Stimulated activated CD4-positive, alpha-beta T cell treated with anti-CD3 and anti-CD28 coated beads, Interleukin-4, amount 100 ng/mL, for 48 hours (primary cell): ENCODE data around the gene SCAF1.
"Not testable (repeated sequence)": the region's sequence is repeated elsewhere in the genome, so short reads cannot be mapped to it uniquely, and the experiment has no call there.

Experiments
- DNase-seq, 2 donors: peaks; one replicate each; pipeline ENCODE4 v3.0.0-alpha.2; 2020; ENCODE audit warnings: low read depth in 2 of 2

Gene SCAF1

DNA sequence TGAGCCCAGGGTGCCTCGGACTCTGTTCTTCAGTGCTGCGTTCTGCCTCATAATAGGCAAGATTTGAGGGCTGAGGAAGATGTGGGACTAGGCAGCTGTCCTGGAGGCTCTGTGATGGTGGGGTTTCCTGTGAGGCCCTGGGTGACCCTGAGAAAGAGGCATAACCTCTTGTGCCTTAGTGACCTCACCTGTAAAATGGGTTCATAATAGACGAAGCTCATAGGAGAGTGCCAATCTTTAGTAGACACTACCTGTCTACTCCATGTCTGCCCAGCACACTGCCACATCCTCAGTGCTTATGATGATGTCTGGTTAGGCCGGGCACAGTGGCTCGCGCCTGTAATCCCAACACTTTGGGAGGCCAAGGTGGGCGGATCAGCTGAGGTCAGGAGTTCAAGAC lies 25.5 kb upstream of the SCAF1 start:
- no peak for DNase-seq

DNA sequence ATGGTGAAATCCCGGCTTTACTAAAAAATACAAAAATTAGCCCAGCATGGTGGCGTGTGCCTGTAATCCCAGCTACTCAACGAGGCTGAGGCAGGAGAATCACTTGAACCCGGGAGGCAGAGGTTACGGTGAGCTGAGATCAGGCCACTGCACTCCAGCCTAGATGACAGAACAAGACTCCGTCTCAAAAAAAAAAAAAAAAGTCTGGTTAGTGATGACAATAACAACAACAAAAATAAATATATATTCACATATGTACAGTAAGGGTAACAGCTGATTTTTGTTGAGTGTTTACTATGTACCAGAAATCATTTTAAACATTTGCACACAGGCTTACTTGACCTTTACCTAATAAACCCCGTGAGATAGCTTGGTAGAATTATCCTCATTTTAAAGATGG lies 25.1 kb upstream of the SCAF1 start:
- no peak for DNase-seq

DNA sequence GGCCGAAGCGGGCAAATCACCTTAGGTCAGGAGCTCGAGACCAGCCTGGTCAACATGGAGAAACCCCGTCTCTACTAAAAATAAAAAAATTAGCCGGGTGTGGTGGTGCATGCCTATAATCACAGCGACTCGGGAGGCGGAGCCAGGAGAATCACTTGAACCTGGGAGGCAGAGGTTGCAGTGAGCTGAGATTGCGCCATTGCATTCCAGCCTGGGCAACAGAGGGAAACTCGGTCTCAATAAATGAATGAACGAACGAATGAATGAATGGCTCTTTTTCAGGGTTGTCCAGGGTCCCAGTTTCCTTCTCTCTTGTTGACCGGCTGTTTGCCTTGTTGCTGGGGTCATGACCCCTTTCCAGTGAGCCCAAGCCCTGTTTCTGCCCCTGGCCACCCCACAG lies 24.1 kb upstream of the SCAF1 start:
- not testable (repeated sequence) for DNase-seq

DNA sequence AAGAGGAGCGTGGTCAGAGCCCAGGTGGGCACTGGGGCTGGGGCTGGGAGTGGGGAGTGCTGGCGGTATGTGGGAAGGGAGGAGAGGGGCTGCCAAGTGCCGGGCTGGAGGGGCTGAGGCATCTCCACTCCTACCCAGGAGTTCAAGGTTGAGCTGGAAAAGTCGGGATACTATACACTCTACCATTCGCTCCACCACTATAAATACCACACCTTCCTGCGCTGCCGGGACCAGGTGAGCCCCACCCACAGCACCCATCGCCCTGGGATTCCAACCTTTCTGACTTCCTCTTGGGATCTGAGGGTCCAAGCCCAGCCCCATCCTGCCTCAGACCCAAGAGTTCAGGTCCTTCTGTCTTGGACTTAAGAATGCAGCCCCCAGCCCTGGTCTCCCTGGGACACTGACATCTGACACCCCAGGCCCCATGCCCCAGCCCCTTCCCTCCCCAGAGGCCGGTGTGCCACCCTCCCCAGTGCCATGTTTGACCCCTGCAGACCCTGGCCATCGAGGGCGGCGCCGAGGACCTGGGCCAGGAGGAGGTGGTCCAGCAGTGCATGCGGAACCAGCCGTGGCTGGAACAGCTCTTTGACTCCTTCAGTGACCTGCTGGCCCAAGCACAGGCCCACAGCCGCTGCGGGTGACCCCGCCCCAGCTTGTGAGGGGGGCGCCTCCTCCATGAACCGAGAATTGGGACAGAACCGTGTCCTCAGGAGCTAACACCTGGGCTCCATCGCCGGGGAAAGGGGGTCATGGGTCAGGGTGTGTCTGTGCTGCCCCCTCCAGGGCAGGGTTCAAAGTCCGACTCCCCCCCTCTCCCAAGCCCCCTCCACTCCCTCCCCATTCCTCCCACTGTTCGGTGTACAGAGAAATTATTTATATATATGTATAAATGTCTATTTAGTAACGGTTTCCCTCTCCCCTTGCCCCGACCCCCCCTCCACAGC lies 16.8 kb upstream of the SCAF1 start:
- DNase-seq, result no peak

DNA sequence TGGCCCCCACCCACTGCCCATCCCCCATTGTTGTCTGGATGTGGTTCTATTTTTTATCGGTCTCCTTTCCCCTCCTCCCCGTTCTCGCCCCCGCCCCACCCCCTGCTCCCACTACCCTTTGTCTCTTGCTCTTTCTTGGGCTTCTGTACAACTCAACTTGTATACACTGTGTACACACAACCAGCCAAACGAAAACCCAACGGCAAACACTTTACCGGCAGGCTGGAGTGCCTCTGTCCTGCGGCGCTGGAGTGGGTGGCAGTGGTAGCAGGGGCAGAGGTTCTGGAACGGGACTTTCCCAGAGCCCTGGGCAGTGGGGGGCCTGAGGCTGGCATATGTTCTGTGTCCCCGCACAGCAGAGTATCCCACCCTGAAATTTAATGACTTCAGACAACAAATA lies 15.8 kb upstream of the SCAF1 start:
- no peak for DNase-seq

DNA sequence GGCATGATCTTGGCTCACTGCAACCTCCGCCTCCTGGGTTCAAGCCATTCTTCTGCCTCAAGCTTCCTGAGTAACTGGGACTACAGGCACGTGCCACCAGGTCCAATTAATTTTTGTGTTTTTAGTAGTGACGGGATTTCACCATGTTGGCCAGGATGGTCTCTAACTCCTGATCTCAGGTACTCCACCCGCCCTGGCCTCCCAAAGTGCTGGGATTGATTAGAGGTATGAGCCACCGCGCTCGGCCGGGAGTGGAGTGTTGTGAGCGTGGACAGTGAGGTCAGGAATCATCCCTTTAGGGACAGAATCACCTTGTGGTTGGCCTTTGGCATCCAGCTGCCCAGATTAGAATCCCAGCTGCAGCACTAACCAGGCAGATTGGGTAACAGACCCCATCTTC lies 12.3 kb upstream of the SCAF1 start:
- DNase-seq, result no peak

DNA sequence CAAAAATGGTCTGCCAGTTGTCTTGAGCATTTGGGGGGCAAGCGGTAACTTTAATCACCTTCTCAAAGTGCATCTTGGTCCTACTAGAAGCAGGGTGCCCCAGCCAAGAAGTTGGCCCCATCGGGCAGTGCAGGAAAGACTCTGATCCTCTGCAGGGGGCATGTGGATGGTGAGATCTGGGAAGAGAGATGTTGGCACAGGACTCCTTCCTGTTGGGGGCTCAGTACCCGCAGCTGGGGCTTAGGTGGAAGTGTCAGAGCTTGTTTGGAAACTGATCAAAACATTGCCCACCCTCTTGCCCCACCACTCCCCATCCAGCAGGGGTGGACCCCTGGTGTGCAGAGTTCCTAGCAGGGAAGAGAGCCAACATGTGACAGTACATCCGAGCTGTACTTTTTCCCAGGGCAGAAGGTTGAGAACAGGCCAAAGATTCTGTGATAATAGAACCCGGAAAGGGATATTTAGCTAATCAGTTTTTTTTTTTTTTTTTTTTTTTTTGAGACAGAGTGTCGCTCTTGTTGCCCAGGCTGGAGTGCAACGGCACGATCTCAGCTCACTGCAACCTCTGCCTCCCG lies 10.9 kb upstream of the SCAF1 start:
- DNase-seq, result no peak

DNA sequence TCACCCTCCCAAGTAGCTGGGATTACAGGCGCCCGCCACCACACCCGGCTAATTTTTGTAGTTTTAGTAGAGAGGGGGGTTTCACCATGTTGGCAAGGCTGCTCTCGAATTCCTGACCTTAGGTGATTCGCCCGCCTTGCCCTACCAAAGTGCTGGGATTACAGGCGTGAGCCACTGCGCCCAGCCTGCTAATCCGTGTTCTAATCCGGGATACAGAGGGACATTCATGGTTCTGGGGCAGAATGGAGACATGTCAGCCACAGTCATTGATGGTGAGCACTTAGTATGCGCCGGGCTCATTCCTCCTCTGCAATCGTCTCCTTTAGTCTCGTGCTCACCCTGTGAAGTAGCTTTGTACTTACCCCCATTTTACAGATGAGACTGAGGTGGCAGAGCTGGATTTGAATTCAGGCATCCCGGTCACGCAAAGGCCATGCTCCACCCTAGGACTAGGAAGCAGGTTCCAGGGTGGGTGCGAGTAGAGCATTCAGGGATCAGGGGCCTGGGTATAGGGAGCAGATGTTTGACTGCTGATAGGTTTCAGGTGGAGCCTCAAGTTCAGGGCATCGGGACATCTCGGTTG lies 10.3 kb upstream of the SCAF1 start:
- no peak for DNase-seq

DNA sequence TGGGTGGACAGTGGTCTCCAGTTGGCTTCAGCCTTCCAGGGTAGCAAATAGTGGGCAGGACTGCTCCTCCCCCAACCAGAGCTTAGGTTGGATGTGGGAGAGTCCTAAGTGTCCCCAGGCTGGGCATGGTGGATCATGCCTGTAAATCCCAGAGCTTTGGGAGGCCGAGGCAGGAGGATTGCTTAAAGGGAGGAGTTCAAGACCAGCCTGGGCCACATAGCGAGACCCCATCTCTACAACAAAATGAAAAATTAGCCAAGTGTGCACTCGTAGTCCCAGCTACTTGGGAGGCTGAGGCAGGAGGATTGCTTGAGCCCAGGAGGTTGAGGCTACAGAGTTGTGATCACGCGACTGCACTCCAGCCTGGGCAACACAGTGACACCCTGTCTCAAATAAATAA lies 9.4 kb upstream of the SCAF1 start:
- DNase-seq, result no peak

DNA sequence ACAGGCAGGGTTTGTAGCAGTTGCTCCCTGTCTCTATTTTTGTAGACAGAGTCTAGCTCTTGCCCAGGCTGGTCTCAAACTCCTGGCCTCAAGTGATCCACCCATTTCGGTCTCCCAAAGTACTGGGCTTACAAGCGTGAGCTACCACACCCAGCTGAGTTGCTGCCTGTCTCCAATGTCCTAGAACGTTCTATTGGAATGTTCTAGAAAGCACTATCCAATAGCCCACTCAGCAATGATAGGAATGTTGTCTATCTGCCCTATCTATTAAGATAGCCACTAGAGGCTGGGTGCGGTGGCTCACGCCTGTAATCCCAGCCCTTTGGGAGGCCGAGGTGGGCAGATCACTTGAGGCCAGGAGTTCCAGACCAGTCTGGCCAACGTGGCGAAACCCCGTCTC lies 8.7 kb upstream of the SCAF1 start:
- not testable (repeated sequence) for DNase-seq

DNA sequence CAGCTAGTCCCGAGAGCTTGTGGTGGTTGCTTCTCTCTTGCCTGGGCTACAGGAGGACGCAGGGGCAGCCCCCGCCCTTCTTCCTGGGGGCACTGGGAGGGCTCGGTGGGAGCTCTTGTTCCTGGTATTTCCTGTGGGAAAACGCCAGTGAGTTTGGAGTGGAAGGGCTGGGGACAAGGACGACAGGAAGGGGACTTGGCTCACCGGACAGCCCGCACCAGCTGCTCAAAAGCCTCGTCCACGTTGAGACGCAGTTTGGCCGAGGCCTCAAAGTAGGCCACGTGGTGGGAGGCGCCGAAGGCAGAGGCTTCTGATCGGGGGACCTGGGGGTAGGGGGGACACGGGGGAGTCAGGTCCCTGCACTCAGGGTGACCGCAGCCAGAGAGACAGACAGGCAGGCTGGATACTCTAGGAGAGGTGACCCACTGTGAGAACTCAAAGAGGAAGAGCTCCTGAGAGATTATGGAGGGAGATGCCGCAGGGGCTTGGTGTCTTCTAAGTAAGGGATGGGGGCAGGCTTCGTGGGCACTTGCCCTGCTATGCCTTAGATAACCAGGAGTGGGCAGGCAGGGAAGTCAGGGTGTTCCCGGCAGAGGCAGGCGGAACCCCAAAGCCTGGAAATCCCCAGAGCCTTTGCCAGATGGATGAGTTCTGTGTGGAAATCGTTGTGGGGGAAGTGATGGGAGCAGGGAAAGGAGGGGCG lies 6.3 kb upstream of the SCAF1 start:
- no peak for DNase-seq

DNA sequence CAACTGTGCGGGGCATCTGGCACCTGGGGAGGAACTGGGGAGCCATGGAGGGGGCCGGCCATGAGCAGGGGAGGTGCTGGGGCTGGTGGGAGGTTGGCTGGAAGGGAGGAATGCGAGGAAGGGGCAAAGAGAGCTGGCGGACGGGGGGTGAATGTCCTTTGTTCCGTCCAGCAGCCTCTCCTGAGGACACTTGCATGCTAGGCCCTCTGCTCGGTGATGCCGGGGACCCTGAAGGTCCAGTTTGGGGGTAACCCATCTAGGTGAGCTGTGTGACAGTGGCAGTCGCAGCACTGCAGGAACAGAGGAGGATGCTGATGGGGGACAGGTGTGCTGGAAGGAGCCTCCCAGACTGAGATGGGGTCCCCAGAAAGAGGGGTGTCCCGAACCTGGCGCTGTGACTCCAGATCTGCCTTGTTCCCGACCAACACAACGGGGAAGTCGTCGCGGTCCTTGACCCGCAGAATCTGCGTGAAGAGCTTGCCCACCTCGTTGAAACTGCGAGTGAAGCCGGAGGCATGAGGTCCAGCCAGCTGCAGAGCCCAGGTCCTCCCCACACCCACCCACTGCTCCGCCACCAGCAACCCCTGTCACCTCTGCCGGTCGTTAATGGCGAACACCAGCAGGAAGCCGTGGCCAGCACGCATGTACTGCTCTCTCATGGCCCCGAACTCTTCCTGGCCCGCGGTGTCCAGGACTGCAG lies 5.6 kb upstream of the SCAF1 start:
- DNase-seq, result no peak

DNA sequence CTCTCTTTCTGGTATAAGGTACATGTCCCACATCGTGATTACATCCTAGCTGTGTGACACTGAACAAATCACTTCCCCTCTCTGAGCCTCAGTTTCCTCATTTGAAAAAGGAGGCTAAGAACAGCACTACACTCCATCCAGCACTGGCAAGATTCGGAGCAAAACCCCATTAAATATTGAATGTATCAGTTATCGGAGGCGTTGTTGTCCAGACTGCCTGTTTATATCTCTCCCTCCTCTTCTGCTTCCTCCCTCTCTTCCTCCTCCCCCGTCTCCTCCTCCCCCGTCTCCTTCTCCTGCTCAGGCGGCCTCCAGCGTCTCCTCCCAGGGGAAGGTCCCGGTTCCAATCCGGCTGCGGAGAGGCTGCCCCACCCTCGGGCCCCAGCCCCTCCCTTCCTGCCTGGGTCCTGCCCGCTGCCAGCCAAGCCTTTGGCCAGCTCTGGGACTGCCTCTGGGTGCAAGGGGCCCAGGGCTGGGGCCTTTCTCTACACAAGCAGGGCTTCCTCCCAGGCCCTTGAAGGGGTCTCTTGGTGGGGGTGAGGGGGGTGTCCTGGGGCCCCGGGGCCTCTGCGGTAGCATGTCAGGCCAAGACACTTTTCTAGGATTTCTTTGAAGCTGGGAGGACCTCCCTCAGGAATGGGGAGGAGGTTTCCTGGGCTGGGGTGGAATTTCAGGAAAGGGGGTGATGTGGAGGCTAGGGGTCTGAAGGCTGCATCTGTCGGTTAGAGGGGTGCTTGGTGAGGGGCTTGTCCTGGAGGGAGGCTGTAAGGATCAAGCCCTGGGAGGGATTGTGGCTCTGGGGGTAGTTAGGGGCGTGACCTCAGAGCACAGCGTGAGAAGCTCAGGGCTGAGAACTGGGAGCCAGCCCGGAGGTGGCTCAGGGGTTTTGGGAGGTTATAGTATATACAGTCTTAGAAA lies 3.9 kb upstream of the SCAF1 start:
- no peak for DNase-seq

DNA sequence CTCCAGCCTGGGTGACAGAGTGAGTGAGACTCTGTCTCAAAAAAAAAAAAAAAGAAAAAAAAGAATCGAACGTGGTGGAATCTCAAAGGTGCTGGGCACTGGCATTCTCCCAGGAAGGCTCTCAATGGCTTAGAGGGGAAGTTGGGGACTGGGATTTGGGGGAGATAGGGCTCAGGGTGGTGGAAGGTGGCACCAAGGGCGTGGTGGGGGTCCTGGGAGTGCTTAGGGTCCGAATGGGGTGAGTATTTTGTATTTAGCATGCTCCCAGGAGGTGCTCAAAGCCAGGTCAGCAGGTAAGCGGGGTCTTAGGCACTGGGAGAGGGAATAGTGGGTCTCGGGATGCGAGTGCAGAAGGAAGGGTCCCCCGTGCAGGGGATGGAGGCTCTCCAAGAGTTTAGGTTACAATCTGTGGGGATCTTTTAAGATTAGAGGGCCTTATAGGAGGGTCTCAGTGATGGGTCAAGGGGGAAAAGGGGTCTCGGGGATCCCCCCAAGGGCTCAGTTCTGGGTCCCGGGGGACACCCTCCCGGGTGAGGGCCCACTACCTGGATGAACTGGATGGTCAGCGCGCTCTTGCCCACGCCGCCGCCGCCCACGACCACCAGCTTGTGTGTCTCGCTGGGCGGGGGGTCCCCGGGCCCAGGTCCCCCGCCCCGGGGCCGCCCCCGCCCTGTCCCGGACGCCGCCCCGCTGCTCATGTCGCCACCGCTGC lies 2.5 kb upstream of the SCAF1 start:
- DNase-seq, result no peak

DNA sequence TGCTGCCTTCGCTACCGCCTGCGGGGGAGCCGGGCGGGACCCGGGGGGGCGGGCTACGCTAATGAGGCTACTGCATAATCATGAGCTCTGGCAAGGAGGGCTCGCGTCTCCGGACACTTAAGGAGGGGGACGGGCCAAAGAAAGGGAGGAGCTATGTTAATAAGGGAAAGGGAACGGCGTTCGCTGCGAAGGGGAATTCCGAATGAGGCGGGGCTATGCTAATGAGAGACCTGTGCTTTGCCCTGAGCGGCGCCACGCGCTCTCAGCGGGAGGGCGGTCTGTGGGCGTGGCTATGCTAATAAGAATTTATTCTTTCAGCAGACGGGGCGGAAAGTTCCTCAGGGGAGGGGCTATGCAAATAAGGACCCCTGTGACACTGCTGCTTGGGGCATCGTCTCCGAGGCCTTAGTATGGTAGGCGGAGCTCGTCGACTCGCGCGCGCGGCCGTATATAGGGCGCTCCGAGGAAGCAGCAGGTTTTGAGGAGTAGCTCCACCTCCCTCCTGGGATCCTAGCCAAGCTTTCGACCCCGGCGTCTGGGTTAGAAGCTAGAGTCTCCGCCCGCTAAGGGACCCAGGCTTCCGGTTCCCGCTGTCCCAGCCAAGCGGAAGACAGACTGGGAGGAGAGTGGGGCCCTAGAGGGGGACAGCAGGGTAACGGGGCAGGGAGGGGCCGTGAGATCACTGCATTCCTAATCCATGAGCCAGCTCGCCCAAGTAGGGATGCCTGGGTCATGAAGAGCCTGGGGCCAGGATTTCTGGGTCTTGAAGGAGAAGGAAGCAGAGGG lies 1.7 kb upstream of the SCAF1 start, which contains the start of gene RRAS:
RRAS (minus strand) TSS at position 31 of the 786 bp plus-strand sequence. CDS start 45 bp downstream, outside the sequence.
- peak; percentile 99 to 100 for DNase-seq

DNA sequence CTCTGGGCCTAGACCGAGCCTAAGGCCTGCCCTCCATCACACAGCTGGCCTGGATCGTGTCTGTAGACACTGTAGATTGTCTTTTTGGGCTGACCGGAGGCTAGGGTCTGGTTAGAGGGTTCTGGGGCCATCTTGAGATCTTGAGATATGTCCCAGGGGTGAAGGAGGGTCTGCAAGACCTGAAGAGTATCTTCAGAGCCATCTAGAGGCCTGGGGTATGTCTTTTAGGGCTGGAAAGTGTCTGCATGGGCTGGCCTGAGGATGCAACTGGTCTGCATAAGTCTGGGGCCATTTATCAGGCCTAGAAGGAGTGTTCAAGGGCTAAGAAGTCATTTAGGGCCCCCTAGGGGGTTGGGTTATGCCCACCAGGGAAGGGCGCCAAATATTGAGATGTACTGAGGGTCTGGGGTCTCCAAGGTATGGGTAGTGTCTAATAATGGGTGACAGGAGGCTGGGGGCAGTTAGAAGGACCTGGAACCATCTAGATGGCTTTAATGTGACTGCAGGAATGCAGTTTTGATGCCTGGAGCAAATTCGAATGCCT lies 555 bp downstream of the SCAF1 start:
- no peak for DNase-seq

DNA sequence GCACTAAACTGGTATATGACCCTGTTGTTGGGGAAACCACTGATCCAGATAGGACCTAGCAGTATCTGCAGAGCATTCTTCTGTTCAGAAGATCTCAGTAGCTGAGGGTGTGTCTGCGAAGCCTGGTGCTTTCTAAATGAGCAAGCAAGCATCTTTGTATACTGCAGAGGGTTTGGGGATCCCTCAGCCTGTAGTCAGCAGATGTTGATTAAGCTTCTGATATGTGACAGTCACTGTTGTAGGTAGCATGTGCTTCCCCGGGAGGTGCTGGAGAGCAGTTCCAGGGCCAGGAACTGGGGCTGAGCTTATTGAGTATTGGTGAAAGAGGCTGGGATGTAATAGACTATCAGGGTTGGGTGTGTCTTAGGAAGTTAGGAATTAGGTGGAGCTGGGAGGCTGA lies 1.5 kb downstream of the SCAF1 start:
- no peak for DNase-seq

DNA sequence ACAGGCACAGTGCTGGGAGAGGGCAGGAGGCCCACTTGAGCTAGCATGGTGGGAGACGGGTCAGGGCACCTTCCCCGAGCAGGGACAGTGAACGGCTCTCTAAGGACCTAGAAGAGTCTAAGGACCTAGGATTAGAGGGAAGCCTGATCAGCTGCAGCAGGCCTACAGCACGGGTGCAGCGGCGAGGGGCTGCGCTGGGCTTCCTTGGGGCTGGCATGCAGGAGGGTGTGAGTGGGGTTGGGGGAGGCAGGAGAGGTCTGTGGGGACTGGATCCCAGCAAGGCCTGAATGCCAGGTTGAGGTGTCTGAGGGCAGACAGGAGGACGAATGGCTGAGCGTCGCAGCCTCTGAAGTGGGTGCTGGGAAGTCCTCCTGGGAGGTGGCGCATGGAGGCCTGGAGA lies 3.6 kb downstream of the SCAF1 start:
- DNase-seq, result no peak

DNA sequence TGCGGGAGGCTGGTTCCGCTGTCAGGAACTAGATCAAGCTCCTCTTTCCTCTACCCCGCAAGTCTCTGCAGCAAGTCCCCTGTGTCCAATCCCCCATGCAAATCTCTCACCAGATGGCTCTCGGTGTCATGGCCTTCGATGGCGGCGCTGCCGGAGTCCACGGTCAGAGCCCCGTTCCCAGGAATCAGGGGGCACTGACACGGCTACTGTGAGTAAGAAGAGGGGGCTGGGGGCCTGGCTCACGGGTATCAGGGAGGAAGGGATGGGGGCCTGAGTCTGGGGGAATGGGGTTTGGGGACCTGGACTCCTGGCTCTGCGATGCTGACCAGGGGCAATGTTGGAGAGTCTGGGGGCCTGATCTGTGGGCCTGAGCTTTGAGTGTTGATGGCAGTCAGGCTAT lies 4.0 kb downstream of the SCAF1 start:
- no peak for DNase-seq
